Mucosa of rectum (tissue), 2 donors: ENCODE data around the gene DOCK10.

Source experiments
- H3K27ac ChIP-seq, 2 donors: one replicate each; pipeline ENCODE4 v1.7.0; 2013; ENCODE audit warnings: inconsistent platforms in 2 of 2, low read depth in 2 of 2, low read length in 2 of 2
- H3K27me3 ChIP-seq, 2 donors: one replicate each; pipeline ENCODE4 v1.7.0; 2013; ENCODE audit warnings: low read length in 2 of 2; ENCODE audit not compliant: control insufficient read depth in 2 of 2, insufficient read depth in 2 of 2
- H3K36me3 ChIP-seq, 2 donors: one replicate each; pipeline ENCODE4 v1.7.0; 2013; ENCODE audit warnings: low read length in 2 of 2; ENCODE audit not compliant: control insufficient read depth in 2 of 2, insufficient read depth in 2 of 2
- H3K4me1 ChIP-seq, 2 donors: one replicate each; pipeline ENCODE4 v1.7.0; 2013; ENCODE audit warnings: low read length in 2 of 2, mild to moderate bottlenecking in 1 of 2; ENCODE audit not compliant: control insufficient read depth in 2 of 2, insufficient read depth in 2 of 2
- H3K4me3 ChIP-seq, 2 donors: one replicate each; pipeline ENCODE4 v1.7.0; 2013; ENCODE audit warnings: low read length in 2 of 2
- H3K9ac ChIP-seq, 2 donors: one replicate each; pipeline ENCODE4 v1.7.0; 2013; ENCODE audit warnings: low read length in 2 of 2, low read depth in 1 of 2, mild to moderate bottlenecking in 1 of 2
- H3K9me3 ChIP-seq, 2 donors: one replicate each; pipeline ENCODE4 v1.7.0; 2013; ENCODE audit warnings: low read length in 2 of 2; ENCODE audit not compliant: control insufficient read depth in 2 of 2
- donor health status: healthy.
- donor health status: Normal muscosa, but diverticular disease.

Gene DOCK10

DNA sequence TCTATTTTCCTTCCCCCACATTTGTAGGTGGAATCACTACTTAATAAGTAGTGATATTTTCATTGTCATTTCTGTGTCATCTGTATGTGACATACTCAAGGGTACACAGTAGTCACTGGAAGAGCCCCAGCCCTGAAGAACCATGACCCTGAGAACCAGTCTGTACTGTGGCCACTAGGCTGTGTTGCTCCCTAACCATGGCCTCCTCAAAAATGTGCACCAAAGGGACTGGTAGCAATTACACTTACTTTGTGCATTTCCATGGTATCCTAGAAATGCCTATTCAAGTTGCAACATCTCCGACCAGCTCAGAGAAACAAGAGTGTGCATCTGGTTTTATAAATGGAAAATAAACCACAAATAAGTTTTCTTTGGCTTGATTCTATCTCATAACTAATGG lies 155.1 kb downstream of the DOCK10 start:
- Histone ChIP-seq H3K36me3 (no peaks in the 10 kb centered on the region), H3K4me3 (no peak overlapping the region), H3K9me3 (no peaks in the 10 kb centered on the region), H3K9ac (no peak overlapping the region), H3K27me3 (no peaks in the 10 kb centered on the region), H3K4me1 (no peaks in the 10 kb centered on the region), H3K27ac (no peak overlapping the region)

DNA sequence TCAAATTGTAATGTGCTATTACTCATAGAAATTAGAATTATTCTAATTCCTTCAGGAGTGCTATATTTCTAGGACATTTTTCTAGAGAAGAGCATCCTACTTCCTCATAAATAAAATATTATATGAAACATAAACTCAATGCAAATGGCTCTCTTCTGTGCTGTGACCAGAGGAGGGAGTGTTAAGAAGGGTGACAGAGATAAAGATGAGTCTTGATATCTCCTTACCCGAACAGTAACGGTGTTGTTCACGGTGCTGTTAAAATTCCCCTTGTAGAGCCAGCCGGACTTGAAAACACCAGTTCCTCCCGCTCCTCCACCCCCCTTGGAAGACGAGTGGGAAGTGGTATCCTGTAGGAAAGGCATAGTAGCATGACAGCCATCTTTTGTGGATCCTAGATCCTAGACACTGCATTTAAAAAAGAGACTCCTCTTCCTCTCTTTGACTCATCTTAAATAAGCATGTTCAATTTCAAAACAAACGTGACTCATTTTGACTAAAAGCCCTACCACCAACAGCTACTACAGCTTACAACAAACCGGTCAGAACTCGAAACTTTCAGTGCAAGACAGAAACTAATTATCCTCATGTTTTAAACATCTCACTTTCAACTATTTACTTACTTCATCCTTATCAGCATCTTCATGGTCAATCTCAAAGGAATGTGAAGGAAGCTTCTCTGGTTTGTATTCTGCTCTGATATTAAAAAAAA lies 156.3 kb downstream of the DOCK10 start:
- H3K27me3 ChIP-seq: no peaks in the 10 kb centered on the region
- H3K4me1 ChIP-seq: no peaks in the 10 kb centered on the region
- no peak overlapping the region for H3K27ac ChIP-seq
- no peak overlapping the region for H3K4me3 ChIP-seq
- no peaks in the 10 kb centered on the region for H3K36me3 ChIP-seq
- H3K9me3 ChIP-seq: no peaks in the 10 kb centered on the region
- no peak overlapping the region for H3K9ac ChIP-seq

DNA sequence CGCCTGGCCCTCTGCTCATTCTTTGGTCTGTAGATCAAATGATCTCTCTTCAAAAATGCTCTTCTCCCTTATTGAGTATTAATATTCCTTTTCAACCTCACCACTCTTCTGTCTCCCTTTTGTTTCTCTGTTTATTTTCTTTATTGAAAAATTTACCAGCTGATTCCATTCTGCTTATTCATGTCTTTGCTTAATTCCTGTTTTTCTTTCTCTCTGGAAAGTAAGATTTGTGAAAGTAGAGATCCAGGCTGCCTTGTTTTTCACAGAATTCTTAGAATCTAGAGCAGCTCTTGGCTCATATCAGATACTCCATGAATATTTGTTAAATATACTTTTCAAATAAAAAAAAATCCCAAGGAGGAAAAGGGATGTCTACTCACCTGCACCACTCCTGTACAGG lies 157.0 kb downstream of the DOCK10 start:
- Histone ChIP-seq H3K9ac (no peak overlapping the region), H3K27me3 (no peaks in the 10 kb centered on the region), H3K9me3 (no peaks in the 10 kb centered on the region), H3K4me3 (no peak overlapping the region), H3K27ac (no peak overlapping the region), H3K4me1 (no peaks in the 10 kb centered on the region), H3K36me3 (no peaks in the 10 kb centered on the region)

DNA sequence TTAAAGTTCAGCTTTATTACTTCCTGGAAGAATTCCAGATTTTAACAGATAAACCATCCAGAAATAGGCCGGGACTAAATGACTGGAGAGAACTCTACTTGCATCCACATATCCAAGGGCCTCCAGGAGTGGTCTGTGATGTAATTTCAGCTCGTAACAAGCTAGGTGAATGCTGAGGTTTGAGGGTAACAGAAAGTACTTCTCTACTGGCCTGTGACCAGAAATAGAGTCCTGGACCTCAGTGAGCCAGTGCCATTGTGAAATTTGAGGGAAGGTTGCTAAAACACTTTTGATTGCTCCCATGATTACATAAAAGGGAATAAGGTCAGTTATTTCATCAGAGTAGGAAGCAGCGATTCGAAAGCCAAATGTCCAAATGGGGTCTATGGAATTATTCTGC lies 158.1 kb downstream of the DOCK10 start:
- H3K9me3 ChIP-seq: no peaks in the 10 kb centered on the region
- no peak overlapping the region for H3K4me3 ChIP-seq
- no peaks in the 10 kb centered on the region for H3K36me3 ChIP-seq
- H3K27ac ChIP-seq: no peak overlapping the region
- no peaks in the 10 kb centered on the region for H3K4me1 ChIP-seq
- no peak overlapping the region for H3K9ac ChIP-seq
- H3K27me3 ChIP-seq: no peaks in the 10 kb centered on the region

DNA sequence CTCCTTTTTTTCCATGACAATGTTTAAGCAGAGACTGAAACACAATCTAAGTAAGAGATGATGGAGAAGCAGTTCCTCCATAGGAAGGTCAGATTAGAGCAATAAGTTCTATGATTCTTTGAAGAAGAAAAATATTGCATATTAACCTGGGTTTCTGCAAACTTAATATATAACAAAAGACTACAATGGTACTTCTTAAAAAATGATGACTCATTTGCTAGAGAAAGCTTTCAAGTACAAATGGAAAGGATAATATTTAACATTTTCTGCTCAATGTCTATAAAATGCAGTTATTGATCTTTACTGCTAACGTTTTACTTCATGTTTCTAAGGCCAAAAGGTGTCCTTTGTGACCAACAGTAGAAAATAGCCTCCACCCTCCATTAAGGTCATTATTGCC lies 158.6 kb downstream of the DOCK10 start:
- H3K9me3 ChIP-seq: no peaks in the 10 kb centered on the region
- H3K4me3 ChIP-seq: no peak overlapping the region
- no peaks in the 10 kb centered on the region for H3K36me3 ChIP-seq
- no peaks in the 10 kb centered on the region for H3K27me3 ChIP-seq
- H3K4me1 ChIP-seq: no peaks in the 10 kb centered on the region
- H3K9ac ChIP-seq: no peak overlapping the region
- H3K27ac ChIP-seq: no peak overlapping the region

DNA sequence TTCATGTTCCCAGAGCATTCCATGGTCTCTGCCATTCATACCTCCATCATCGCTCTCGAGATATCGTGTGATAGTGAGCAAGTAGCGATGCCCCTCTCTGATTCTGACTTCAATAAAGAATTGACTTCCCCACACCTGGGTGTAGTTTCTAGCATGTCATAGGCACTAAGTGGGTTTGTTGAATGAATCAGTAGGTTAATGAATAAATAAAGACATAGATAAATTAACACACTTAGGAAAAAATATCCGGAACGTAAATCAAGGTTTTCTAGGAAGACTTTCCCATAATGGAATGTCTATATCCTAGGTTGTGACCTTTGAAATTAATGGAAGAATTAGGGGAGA lies 159.1 kb downstream of the DOCK10 start:
- Histone ChIP-seq H3K4me3 (no peak overlapping the region), H3K27ac (no peak overlapping the region), H3K9ac (no peak overlapping the region), H3K9me3 (no peaks in the 10 kb centered on the region), H3K27me3 (no peaks in the 10 kb centered on the region), H3K36me3 (no peaks in the 10 kb centered on the region), H3K4me1 (no peaks in the 10 kb centered on the region)

DNA sequence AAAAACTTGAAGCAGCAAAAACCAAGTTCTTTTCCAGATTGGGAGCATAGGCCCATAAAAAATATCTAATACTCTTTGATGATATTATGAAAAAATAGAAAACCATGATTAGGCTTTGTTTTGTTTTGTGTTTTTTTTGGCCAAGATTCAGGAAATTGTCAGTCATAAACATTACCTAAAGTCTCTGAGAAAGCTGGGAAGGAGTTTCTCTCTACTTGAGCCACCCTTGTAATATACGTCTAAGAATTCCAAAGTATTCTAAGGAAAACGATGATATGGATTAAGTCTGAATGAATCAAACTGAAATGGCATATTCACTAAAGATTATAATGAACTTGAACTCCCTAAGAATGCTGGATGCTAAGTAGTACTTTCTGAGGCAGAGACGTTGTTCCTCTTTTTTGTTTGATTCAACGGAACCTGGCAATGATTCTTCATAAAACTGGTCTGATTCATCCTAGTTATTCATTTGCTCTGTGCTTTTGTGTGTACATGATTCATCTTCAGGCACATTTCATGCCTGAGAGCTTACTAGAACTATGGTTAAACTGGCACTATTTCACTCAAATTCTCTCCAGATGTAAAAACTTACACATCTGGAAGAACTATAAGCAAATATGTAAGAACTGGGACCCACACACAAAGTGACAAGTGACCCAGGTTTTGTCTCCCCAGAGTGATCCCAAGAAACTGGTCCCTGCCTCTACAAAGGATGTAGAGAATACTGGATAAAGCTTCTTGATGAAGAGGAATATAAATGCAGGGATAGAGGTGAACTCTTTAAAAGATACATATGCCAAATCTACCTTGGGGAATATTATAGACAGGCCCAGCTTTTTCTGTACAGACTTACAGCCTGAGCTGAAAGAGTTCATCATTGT lies 159.7 kb downstream of the DOCK10 start:
- no peaks in the 10 kb centered on the region for H3K27me3 ChIP-seq
- no peaks in the 10 kb centered on the region for H3K4me1 ChIP-seq
- H3K27ac ChIP-seq: no peak overlapping the region
- no peaks in the 10 kb centered on the region for H3K9me3 ChIP-seq
- H3K9ac ChIP-seq: no peak overlapping the region
- H3K4me3 ChIP-seq: no peak overlapping the region
- no peaks in the 10 kb centered on the region for H3K36me3 ChIP-seq

DNA sequence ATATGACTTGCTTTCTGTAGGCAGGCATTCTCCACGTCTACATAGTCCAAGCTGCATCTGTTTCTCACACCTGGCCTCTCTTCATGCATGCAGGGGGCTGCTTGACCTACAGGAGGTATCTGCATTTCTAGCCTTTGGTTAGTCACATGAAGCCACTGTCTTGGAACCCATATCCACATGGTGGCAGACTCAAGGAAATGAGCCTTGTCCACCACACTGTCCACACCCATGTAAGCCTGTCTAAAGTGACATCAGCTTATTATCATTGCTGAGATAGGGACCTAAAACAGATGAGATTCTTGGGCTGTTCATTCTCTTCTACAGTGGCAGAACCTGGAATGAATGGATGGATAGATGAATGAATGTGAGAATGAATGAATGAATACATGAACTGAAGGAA lies 160.4 kb downstream of the DOCK10 start:
- no peaks in the 10 kb centered on the region for H3K27me3 ChIP-seq
- H3K27ac ChIP-seq: no peak overlapping the region
- no peaks in the 10 kb centered on the region for H3K4me1 ChIP-seq
- no peak overlapping the region for H3K4me3 ChIP-seq
- H3K9me3 ChIP-seq: no peaks in the 10 kb centered on the region
- no peak overlapping the region for H3K9ac ChIP-seq
- H3K36me3 ChIP-seq: no peaks in the 10 kb centered on the region

DNA sequence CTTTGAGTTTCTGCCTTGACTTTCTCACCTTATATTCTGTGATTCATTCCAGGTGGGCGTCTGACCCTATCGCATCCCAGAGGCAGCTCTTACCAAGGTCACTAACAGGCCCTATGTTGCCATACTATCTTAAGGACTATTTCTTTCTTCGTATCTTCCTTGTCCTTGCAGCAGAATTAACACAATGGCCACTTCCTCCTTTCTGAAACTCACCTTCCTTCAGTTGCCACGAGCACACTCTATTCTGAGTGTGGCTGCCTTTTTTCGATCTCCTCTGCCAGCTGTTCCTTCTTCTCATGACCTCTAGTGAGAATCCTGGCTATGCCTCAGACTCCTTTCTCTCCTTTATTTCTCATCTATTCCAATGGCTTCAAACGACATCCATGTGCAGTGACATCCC lies 165.7 kb downstream of the DOCK10 start:
- no peak overlapping the region for H3K9ac ChIP-seq
- no peaks in the 10 kb centered on the region for H3K4me1 ChIP-seq
- H3K36me3 ChIP-seq: peaks cover 6 to 9% of the 10 kb centered on the region in 2 donors
- no peaks in the 10 kb centered on the region for H3K27me3 ChIP-seq
- no peak overlapping the region for H3K27ac ChIP-seq
- H3K4me3 ChIP-seq: no peak overlapping the region
- no peaks in the 10 kb centered on the region for H3K9me3 ChIP-seq

DNA sequence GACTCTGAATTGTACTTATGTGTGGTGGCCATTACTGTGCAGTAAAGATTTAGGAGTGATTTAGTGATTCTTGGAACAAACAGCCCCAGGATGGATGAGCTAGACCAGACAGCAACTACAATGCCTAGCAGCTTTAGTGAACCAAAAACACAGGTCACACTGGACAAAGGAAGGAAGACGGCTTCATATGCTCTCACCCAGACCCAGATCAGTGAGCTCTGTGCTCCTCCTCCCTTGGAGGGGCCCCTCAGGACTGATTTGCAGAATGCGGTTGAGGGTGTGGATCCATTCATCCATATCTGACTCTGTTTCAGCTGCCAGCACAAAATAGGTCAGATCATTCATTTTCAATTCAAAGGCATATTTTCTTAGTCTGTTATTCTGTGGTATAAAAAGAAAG lies 166.4 kb downstream of the DOCK10 start:
- Histone ChIP-seq H3K36me3 (peaks cover 6 to 15% of the 10 kb centered on the region in 2 donors), H3K4me1 (no peaks in the 10 kb centered on the region), H3K27me3 (no peaks in the 10 kb centered on the region), H3K9ac (no peak overlapping the region), H3K9me3 (no peaks in the 10 kb centered on the region), H3K4me3 (no peak overlapping the region), H3K27ac (no peak overlapping the region)
